Measurements from ENCODE around the gene UGDH. TPM values are rescaled to one million over a fixed set of nuclear protein-coding genes. Genes with fewer than 3 reads are reported as not detected.
A peak's percentile ranks its signal among the peaks of the same experiment; 100 is the strongest.

Gene UGDH
- total RNA-seq, 4 donors from 2014 or later: 55.2 to 188 (median 98.0) TPM

GRCh38 chr4:39568805-39569204 lies 41.6 kb upstream of the UGDH start:
- H3K4me3 ChIP-seq: peak overlapping the region in 2 of 4 donors; percentile 18 to 37
- peak overlapping the region; percentile 61 to 83 (median 70) for H3K27ac ChIP-seq
- DNase-seq: no peak
- peaks cover 0 to 40% (median 12%) of the 10 kb centered on the region in 3 donors for H3K4me1 ChIP-seq
- peaks cover 0 to 33% (median 0%) of the 10 kb centered on the region in 3 donors for H3K36me3 ChIP-seq
- TF ChIP-seq POLR2A (IDR thresholded peaks at IDR 0.05): no peak
- TF ChIP-seq, protein P1, sequence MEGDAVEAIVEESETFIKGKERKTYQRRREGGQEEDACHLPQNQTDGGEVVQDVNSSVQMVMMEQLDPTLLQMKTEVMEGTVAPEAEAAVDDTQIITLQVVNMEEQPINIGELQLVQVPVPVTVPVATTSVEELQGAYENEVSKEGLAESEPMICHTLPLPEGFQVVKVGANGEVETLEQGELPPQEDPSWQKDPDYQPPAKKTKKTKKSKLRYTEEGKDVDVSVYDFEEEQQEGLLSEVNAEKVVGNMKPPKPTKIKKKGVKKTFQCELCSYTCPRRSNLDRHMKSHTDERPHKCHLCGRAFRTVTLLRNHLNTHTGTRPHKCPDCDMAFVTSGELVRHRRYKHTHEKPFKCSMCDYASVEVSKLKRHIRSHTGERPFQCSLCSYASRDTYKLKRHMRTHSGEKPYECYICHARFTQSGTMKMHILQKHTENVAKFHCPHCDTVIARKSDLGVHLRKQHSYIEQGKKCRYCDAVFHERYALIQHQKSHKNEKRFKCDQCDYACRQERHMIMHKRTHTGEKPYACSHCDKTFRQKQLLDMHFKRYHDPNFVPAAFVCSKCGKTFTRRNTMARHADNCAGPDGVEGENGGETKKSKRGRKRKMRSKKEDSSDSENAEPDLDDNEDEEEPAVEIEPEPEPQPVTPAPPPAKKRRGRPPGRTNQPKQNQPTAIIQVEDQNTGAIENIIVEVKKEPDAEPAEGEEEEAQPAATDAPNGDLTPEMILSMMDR (IDR thresholded peaks at IDR 0.05): no peak
- H3K9me3 ChIP-seq: no peaks in the 10 kb centered on the region
- intact Hi-C loops (cut with DNase I): no loop called here
- H3K27me3 ChIP-seq: no peaks in the 10 kb centered on the region
- 31 to 35% methylated on average over 3 of the region's 3 CpGs for WGBS, 2 donors

GRCh38 chr4:39565878-39566600 lies 38.8 kb upstream of the UGDH start:
- H3K4me3 ChIP-seq: no peak overlapping the region
- peaks cover 0 to 46% (median 12%) of the 10 kb centered on the region in 3 donors for H3K4me1 ChIP-seq
- H3K36me3 ChIP-seq: peaks cover 0 to 25% (median 0%) of the 10 kb centered on the region in 3 donors
- intact Hi-C loops (cut with DNase I): no loop called here
- TF ChIP-seq POLR2A (IDR thresholded peaks at IDR 0.05): no peak
- 61 to 66% methylated on average over 6 of the region's 6 CpGs for WGBS, 2 donors
- no peaks in the 10 kb centered on the region for H3K27me3 ChIP-seq
- DNase-seq: no peak
- H3K9me3 ChIP-seq: no peaks in the 10 kb centered on the region
- H3K27ac ChIP-seq: no peak overlapping the region

- intact Hi-C loops (cut with DNase I): no loop called here
- peaks cover 0 to 19% (median 0%) of the 10 kb centered on the region in 3 donors for H3K36me3 ChIP-seq
- TF ChIP-seq POLR2A (IDR thresholded peaks at IDR 0.05): no peak
- TF ChIP-seq, protein P1 (IDR thresholded peaks at IDR 0.05): no peak
- H3K4me3 ChIP-seq: no peak overlapping the region
- H3K4me1 ChIP-seq: peaks cover 0 to 41% (median 6%) of the 10 kb centered on the region in 3 donors
- DNase-seq: no peak
- H3K27ac ChIP-seq: no peak overlapping the region
- 49 to 50% methylated on average over 6 of the region's 6 CpGs for WGBS, 2 donors
- H3K9me3 ChIP-seq: no peaks in the 10 kb centered on the region
- no peaks in the 10 kb centered on the region for H3K27me3 ChIP-seq
Measured at GRCh38 chr4:39563346-39563847, 36.2 kb upstream of the UGDH start.

DNA sequence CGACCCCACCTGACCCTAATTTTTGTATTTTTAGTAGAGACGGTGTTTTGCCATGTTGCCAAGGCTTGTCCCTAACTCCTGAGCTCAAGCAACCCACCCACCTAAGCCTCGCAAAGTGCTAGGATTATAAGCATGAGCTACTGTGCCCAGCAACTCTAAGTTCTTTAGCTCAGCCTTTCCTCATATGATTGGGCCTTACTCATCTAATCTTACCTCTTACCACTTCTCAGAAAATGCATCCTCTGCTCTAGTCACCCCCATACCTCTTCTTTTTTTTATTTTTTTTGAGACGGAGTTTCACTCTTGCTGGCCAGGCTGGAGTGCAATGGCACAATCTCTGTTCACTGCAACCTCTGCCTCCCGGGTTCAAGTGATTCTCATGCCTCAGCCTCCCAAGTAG lies 35.6 kb upstream of the UGDH start:
- DNase-seq: no peak
- H3K4me3 ChIP-seq: no peak overlapping the region
- H3K4me1 ChIP-seq: peaks cover 0 to 40% (median 6%) of the 10 kb centered on the region in 3 donors
- H3K27me3 ChIP-seq: no peaks in the 10 kb centered on the region
- no peak for TF ChIP-seq POLR2A (IDR thresholded peaks at IDR 0.05)
- TF ChIP-seq, protein P1 (IDR thresholded peaks at IDR 0.05): no peak
- intact Hi-C loops (cut with DNase I): no loop called here
- H3K36me3 ChIP-seq: peaks cover 0 to 19% (median 0%) of the 10 kb centered on the region in 3 donors
- 86 to 89% methylated on average over 5 of the region's 5 CpGs for WGBS, 2 donors
- no peaks in the 10 kb centered on the region for H3K9me3 ChIP-seq
- no peak overlapping the region for H3K27ac ChIP-seq

DNA sequence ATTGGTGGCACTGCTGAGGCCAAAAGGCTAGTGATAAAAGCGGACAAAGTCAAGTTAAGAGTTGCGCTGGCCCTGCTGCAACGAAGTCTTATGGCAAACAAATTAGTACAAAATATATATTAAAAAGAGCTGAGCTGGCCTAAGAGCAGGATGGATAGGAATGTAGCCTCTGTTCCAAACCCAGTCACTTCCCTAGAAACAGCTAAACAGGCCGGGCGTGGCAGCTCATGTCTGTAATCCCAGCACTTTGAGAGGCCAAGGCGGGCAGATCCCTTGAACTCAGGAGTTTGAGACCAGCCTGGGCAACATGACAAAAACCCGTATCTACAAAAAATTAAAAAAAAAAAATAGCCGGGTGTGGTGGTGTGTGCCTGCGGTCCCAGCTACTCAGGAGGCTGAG lies 32.4 kb upstream of the UGDH start:
- TF ChIP-seq POLR2A (IDR thresholded peaks at IDR 0.05): no peak
- TF ChIP-seq, protein P1 (IDR thresholded peaks at IDR 0.05): no peak
- Histone ChIP-seq H3K27ac (peak overlapping the region in 1 of 4 donors; percentile 25), H3K27me3 (no peaks in the 10 kb centered on the region), H3K9me3 (no peaks in the 10 kb centered on the region), H3K4me1 (peaks cover 0 to 32% (median 3%) of the 10 kb centered on the region in 3 donors), H3K4me3 (no peak overlapping the region), H3K36me3 (peaks cover 0 to 23% (median 0%) of the 10 kb centered on the region in 3 donors)
- intact Hi-C loops (cut with DNase I): no loop called here
- no peak for DNase-seq
- 63 to 81% methylated on average over 9 of the region's 9 CpGs for WGBS, 2 donors
